ENCODE results near the gene EPOP. TPM values are rescaled to one million over a fixed set of nuclear protein-coding genes. Genes with fewer than 3 reads are reported as not detected.

Gene EPOP
- total and polyA plus RNA-seq, 2 of the 13 experiments (the other 11 are each of a cell fraction or from before 2014, with no cell fraction given): 14.7 to 37.8 TPM

DNA sequence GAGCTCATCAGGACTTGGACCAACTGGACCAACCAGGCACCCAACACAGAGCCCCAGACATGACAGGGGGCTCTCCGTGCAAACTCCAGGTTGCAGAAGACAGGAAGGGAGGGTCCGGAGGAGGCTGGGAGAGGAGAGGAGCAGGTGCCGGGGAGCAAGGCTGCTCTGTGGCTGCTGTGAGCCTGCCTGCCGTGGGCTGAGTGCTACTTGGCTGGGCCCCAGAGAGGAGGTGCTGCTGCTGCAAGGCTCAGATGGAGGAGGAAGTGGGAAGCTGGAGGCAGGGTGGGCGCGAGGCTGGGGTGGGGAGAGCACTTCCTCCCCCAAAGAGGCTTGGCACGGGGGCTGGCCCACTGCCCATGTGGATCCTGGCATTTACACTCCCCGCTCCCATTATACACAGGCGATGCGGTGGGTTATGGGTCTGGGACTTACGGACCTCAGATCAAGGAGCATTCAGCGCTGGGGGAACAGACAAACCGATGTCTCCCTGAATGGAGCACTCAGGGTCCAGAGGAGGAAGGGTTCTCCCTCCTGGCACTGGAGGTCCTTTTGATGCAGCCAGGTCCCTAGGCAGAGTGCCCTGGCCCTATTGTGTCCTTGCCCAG, 15.9 kb downstream of the EPOP start:
- H3K27ac ChIP-seq (ENCODE audit: extremely low read length, insufficient read depth, low read length): peak overlapping the region; percentile 98
- H3K9me3 ChIP-seq (ENCODE audit: low read length): no peaks in the 10 kb centered on the region
- in situ Hi-C loops (cut with HindIII; ENCODE audit: extremely low pct_ligation_motif_present, low pct_unique_long_range_greater_than_20kb): loop anchor here (5.0 kb wide), 1 partner anchor 52 kb away; the partner anchor contains the start of gene SRCIN1
- FAIRE-seq: no peak
- no peak for DNase-seq (ENCODE audit: low spot score)
- no peaks in the 10 kb centered on the region for H3K36me3 ChIP-seq (replicated peaks in 1 of 2; ENCODE audit: control insufficient read depth in 1 of 2, insufficient read depth in 2 of 2, low read length in 2 of 2)
- no TSS peak for BruUV-seq (replicated peaks)
- ChIA-PET POLR2A (interaction anchor here (0.6 to 9.9 kb wide), 15 partner anchors 8 to 100 kb away, joined by 3 to 291 read pairs (median 9); partner anchors contain the start of gene SRCIN1), CTCF (ENCODE audit: low intra/inter-chr PET ratio, low total read pairs) (interaction anchor here (2.8 kb wide), 1 partner anchor 53 kb away, joined by 9 read pairs; the partner anchor contains the start of gene SRCIN1)
- intact Hi-C loops (cut with micrococcal nuclease; ENCODE audit: unreplicated experiment): no loop called here
- no peak for ATAC-seq
- 69% methylated on average over 8 of the region's 13 CpGs for WGBS (ENCODE audit: low lambda C conversion rate)
- peaks cover 93% of the 10 kb centered on the region for H3K4me1 ChIP-seq (ENCODE audit: insufficient read depth, low read length)
- no peaks in the 10 kb centered on the region for H4K20me1 ChIP-seq (ENCODE audit: insufficient read depth, low read length)
- no peak overlapping the region for H3K4me3 ChIP-seq (replicated peaks in 1 of 3; ENCODE audit: insufficient read depth in 1 of 3, low read depth in 2 of 3, low read length in 3 of 3)
- no peak overlapping the region for H2AFZ ChIP-seq (ENCODE audit: low read length)
- no peaks in the 10 kb centered on the region for H3K79me2 ChIP-seq (ENCODE audit: insufficient read depth, low read length)
- no peaks in the 10 kb centered on the region for H3K27me3 ChIP-seq (ENCODE audit: control insufficient read depth in 1 of 2, insufficient read depth in 2 of 2, low read length in 2 of 2)
- peak overlapping the region; percentile 87 for H3K9ac ChIP-seq (ENCODE audit: insufficient read depth, low read depth, low read length)
- H3K4me2 ChIP-seq (ENCODE audit: low read depth, low read length): peak overlapping the region; percentile 82
- TF ChIP-seq, protein P1, sequence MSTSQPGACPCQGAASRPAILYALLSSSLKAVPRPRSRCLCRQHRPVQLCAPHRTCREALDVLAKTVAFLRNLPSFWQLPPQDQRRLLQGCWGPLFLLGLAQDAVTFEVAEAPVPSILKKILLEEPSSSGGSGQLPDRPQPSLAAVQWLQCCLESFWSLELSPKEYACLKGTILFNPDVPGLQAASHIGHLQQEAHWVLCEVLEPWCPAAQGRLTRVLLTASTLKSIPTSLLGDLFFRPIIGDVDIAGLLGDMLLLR (CRISPR knock-in tag; IDR thresholded peaks at IDR 0.05): no peak
- TF ChIP-seq HOXA3 (CRISPR knock-in tag; IDR thresholded peaks at IDR 0.05) (peak; percentile 38; the same call in 1 of the 2 replicates), ZNF891 (CRISPR knock-in tag; IDR thresholded peaks at IDR 0.05) (no peak; the same call in 1 of the 2 replicates), HNRNPLL (IDR thresholded peaks at IDR 0.05; ENCODE audit: low read depth, low read length, poor library complexity, severe bottlenecking) (peak; percentile 35), NFKB2 (CRISPR knock-in tag; IDR thresholded peaks at IDR 0.05; ENCODE audit: borderline replicate concordance) (peak; percentile 48; the same call in 1 of the 2 replicates), FOXA3 (CRISPR knock-in tag; IDR thresholded peaks at IDR 0.05) (no peak), ZNF335 (CRISPR knock-in tag; IDR thresholded peaks at IDR 0.05) (no peak), LCORL (IDR thresholded peaks at IDR 0.05) (no peak), LCORL (CRISPR knock-in tag; IDR thresholded peaks at IDR 0.05) (0 out of 2 replicates have a peak, but pooled peaks have one; percentile 32), ZNF713 (CRISPR knock-in tag; IDR thresholded peaks at IDR 0.05) (peak; percentile 31; the same call in 1 of the 2 replicates), SPEN (CRISPR knock-in tag; IDR thresholded peaks at IDR 0.05; ENCODE audit: low read depth) (no peak; the same call in 1 of the 2 replicates), MAZ (IDR thresholded peaks at IDR 0.05; ENCODE audit: borderline replicate concordance, low read depth, low read length) (no peak), MAZ (CRISPR knock-in tag; IDR thresholded peaks at IDR 0.05; ENCODE audit: low read depth) (0 out of 2 replicates have a peak, but pooled peaks have one; percentile 43), ZNF501 (CRISPR knock-in tag; IDR thresholded peaks at IDR 0.05) (no peak), ISX (CRISPR knock-in tag; conservative IDR thresholded peaks at IDR 0.05) (no peak), ERF (CRISPR knock-in tag; IDR thresholded peaks at IDR 0.05) (0 out of 2 replicates have a peak, but pooled peaks have one; percentile 5)
- TF ChIP-seq, protein P2, sequence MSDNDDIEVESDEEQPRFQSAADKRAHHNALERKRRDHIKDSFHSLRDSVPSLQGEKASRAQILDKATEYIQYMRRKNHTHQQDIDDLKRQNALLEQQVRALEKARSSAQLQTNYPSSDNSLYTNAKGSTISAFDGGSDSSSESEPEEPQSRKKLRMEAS (IDR thresholded peaks at IDR 0.05): no peak
- TF ChIP-seq, protein P3, sequence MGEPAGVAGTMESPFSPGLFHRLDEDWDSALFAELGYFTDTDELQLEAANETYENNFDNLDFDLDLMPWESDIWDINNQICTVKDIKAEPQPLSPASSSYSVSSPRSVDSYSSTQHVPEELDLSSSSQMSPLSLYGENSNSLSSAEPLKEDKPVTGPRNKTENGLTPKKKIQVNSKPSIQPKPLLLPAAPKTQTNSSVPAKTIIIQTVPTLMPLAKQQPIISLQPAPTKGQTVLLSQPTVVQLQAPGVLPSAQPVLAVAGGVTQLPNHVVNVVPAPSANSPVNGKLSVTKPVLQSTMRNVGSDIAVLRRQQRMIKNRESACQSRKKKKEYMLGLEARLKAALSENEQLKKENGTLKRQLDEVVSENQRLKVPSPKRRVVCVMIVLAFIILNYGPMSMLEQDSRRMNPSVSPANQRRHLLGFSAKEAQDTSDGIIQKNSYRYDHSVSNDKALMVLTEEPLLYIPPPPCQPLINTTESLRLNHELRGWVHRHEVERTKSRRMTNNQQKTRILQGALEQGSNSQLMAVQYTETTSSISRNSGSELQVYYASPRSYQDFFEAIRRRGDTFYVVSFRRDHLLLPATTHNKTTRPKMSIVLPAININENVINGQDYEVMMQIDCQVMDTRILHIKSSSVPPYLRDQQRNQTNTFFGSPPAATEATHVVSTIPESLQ (CRISPR knock-in tag; conservative IDR thresholded peaks at IDR 0.05): no peak
- TF ChIP-seq, protein P4, sequence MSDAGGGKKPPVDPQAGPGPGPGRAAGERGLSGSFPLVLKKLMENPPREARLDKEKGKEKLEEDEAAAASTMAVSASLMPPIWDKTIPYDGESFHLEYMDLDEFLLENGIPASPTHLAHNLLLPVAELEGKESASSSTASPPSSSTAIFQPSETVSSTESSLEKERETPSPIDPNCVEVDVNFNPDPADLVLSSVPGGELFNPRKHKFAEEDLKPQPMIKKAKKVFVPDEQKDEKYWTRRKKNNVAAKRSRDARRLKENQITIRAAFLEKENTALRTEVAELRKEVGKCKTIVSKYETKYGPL (CRISPR knock-in tag; IDR thresholded peaks at IDR 0.05): no peak
- TF ChIP-seq, protein P5, sequence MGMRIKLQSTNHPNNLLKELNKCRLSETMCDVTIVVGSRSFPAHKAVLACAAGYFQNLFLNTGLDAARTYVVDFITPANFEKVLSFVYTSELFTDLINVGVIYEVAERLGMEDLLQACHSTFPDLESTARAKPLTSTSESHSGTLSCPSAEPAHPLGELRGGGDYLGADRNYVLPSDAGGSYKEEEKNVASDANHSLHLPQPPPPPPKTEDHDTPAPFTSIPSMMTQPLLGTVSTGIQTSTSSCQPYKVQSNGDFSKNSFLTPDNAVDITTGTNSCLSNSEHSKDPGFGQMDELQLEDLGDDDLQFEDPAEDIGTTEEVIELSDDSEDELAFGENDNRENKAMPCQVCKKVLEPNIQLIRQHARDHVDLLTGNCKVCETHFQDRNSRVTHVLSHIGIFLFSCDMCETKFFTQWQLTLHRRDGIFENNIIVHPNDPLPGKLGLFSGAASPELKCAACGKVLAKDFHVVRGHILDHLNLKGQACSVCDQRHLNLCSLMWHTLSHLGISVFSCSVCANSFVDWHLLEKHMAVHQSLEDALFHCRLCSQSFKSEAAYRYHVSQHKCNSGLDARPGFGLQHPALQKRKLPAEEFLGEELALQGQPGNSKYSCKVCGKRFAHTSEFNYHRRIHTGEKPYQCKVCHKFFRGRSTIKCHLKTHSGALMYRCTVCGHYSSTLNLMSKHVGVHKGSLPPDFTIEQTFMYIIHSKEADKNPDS (CRISPR knock-in tag; IDR thresholded peaks at IDR 0.05): peak; percentile 74; the same call in 1 of the 2 replicates
